Ureter (tissue), 1 donor: Measurements from ENCODE around the gene CD226. TPM values are rescaled to one million over a fixed set of nuclear protein-coding genes. Genes with fewer than 3 reads are reported as not detected.
"Not testable (repeated sequence)": the region's sequence is repeated elsewhere in the genome, so short reads cannot be mapped to it uniquely, and the experiment has no call there.

Experiments used
- DNase-seq: peaks from one replicate; pipeline ENCODE4 v3.0.0-alpha.2; 2020; ENCODE audit warnings: low spot score
- total RNA-seq: library from RNA; stranded (reverse); gene quantifications from one replicate; pipeline ENCODE4 v1.2.4, GENCODE V29; 2023
- donor health status: DM: yes; HTN: yes; CAD: no.

CD226 gene
- total RNA-seq, 1 donor from 2014 or later = 2.4 TPM

- DNase-seq = no peak
These were observed 38.8 kb downstream of the CD226 start for GRCh38 chr18:69908838-69909237.

- DNase-seq = no peak
These were observed 40.9 kb downstream of the CD226 start for GRCh38 chr18:69906765-69907164.

GRCh38 chr18:69900941-69901340 is 46.7 kb downstream of the CD226 start:
- no peak for DNase-seq

GRCh38 chr18:69899154-69899923 is 48.3 kb downstream of the CD226 start:
- DNase-seq = not testable (repeated sequence)

- no peak for DNase-seq
These were observed 49.3 kb downstream of the CD226 start for GRCh38 chr18:69898241-69898861.

GRCh38 chr18:69897397-69898108 is 50.1 kb downstream of the CD226 start:
- no peak for DNase-seq

DNA sequence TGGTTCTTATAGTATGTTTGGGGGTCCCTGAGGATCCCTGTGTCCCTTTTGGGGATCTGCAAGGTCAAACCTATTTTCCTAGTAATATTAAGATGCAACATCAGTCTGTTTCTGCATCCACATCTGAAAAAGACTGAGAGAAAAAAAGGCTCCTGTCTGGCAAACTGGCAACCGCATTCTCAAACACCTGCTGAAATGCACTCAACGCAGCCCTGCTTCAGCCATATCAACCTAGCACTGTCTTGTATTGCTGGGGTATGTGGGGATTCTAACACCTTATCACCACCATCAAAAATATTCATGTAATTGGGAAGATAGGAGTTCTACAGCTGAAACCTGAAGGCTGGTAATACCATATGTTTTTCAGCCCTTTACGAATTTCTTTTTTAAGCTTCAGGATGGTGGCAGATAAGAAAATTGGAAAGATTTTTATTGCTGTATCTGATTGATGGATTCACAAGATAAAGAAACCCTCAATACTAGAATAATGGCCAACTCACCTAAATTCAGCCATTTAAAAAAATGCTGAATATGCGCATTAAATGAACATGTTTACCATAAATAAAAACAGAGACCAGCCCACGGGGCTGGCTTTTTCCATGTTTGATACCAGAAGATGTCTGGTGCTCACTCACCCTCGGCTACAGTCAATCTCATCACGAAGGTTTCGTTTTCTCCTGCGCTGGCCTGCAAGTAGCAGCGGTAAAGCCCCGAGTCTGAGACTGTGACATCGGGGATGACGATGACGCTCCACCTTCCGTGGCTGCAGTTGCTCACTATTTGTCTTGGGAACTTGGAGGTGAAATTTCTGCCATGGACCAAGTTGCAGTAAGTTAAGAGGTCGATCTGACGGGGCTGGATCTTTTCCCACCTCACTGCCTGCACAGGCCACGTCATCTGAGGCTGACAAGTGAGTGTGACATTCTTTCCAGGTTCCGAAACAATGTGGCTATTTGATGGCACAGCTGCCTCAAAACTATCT is 52.3 kb downstream of the CD226 start:
- DNase-seq = no peak

GRCh38 chr18:69894467-69894866 is 53.2 kb downstream of the CD226 start:
- no peak for DNase-seq

GRCh38 chr18:69890558-69890957 is 57.1 kb downstream of the CD226 start:
- DNase-seq = no peak

DNA sequence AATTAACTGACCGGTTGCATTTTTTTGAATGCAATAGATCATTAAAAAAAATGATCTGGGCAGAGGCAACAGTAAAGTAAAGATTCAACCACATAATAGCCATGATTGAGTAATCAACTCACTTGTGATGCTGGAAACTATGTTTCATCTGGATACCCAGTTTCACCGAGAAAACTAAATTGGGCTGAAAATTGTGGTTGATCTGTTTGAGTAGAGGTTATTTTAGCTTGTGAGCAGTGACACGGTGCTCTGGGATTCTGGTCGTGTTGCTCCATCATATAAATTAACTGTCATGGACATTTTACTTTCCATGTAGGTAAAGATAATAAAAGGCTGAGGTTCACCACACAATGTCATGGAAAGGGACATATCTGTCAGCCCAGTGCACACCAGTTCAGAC is 58.7 kb downstream of the CD226 start:
- DNase-seq = no peak

- no peak for DNase-seq
These were observed 60.4 kb downstream of the CD226 start for GRCh38 chr18:69887256-69887655.

- DNase-seq = no peak
These were observed 61.7 kb downstream of the CD226 start for GRCh38 chr18:69885841-69886531.

GRCh38 chr18:69885355-69885754 is 62.3 kb downstream of the CD226 start:
- no peak for DNase-seq

DNA sequence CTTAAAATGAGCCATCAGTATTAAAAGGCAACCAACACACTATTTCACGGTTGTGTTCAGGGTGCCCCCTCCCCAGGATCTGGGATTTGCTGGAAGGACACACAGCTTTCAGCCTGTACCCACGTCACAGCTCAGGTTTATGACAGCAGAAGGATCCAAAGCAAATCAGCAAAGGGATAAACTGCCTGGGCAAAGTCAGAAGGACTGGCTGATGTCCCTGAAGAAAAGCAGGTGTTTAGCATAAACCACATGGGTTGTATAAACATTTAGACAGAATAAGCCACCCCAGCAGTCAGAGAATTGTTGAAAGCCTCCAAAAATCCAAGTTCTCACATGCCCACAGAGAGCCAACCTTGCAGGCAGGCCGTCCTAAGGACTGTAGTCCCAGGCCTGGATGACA is 63.9 kb downstream of the CD226 start:
- no peak for DNase-seq

- DNase-seq = no peak
These were observed 64.6 kb downstream of the CD226 start for GRCh38 chr18:69882965-69883668.

DNA sequence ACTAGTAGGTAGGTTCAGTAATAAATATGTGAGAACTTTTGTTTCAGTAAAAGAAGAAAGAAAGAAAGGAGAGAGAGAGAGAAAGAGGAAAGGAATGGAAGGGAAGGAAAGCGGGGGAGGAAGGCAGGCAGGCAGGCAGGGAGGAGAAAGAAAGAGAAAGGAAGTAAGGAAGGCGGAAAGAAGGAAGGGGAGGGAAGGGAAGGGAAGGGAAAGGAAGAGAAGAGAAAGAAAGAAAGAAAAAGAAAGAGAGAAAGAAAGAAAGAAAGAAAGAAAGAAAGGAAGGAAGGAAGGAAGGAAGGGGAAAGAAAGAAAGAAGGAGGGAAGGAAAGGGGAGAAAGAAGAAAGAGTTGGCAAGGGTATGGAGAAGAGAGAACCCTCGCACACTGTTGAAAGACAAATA is 67.6 kb downstream of the CD226 start:
- no peak for DNase-seq

- not testable (repeated sequence) for DNase-seq
These were observed 68.6 kb downstream of the CD226 start for GRCh38 chr18:69879051-69879450.

GRCh38 chr18:69878213-69878933 is 69.3 kb downstream of the CD226 start:
- no peak for DNase-seq

GRCh38 chr18:69876490-69876889 is 71.2 kb downstream of the CD226 start:
- DNase-seq = no peak

DNA sequence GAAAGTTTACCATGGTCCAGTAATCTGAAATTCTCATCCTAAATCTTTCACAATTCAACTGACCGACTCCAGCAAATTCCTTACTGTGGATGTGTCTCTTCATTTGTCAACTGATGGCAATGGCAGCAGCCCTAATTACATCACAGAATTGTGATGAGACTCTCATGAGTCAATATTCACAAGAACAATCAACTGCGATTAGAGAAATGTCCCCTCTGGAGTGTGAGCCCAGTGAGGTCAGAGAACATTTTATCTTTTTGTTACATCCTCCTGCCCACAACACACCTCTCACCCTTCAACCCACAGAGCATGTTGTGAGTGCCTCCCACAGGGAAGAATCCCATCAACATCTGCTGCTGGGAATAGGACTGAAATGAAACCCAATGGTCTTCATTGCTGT is 73.6 kb downstream of the CD226 start:
- no peak for DNase-seq
